ENCODE data around the gene NDUFB6. TPM values are rescaled to one million over a fixed set of nuclear protein-coding genes. Genes with fewer than 3 reads are reported as not detected.
"Not testable (repeated sequence)": the region's sequence is repeated elsewhere in the genome, so short reads cannot be mapped to it uniquely, and the experiment has no call there.

The NDUFB6 gene
- total RNA-seq, 1 donor from 2014 or later = 70.5 TPM

DNA sequence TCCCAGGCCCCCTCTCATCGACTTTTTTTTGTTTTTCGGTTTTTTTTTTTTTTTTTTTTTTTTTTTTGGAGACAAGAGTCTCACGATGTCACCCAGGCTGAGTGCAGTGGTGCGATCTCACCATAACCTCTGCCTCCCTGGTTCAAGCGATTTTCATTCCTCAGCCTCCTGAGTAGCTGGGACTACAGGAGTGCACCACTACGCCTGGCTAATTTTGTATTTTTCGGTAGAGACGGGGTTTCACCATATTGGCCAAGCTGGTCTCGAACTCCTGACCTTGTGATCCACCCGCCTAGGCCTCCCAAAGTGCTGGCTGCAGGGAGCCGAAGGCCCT is 48.4 kb downstream of the NDUFB6 start:
- DNase-seq = not testable (repeated sequence)

DNA sequence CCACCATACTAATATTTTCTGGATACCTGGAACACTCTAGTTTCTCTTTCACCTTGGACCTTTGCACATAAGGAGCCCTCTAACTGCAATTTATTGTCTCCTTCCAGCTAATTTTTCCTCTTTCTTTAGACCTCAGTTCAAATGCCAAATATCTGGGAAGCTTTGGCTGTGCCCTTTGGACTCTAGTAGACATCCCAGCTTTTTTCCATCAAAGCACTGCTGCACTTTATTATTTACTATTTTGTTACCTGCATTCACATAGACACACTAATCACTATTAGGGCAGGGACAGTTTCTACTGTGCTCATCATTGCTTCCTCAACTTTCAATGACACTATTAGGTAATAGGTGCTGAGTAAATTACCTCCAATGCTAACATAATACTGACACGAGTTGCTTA is 49.0 kb downstream of the NDUFB6 start:
- DNase-seq = no peak

DNA sequence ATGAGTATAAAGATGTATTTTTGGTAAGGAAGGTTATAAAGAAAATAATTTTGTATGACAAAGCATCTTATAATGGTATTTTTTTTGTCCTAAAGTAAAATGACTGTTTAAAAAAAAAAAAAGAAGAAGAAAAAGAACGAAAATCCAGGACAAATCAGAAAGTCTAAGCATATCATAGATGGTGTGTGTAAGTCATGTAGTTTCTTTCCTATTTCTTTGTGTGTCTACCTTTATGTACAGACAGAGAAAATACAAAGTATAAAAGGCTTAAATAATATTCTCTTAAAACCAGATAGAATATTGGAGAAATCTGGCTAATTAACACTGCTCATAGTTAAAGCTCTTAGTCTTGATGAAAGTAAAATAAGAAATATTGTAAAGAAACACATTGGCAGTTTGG is 54.7 kb downstream of the NDUFB6 start:
- no peak for DNase-seq

DNA sequence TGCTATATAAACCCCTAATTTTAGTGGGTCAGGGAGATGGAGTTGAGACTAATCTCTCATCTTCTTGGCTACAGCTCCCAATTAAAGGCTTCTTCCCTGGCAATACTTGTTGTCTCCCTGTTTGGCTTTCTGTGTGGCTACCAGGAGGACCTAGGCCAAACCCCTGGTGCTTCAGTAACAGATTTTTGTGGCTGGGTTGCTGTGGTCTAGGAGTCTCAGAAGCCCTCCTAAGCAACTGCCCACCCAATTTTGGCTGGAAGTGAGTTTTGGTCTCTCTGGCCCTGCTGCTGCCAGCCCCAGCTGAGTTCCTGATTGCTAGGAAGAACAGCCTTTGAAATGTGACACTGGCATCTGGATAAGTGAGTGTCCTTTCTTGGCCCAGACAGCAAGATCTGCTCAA is 56.7 kb downstream of the NDUFB6 start:
- DNase-seq = no peak

DNA sequence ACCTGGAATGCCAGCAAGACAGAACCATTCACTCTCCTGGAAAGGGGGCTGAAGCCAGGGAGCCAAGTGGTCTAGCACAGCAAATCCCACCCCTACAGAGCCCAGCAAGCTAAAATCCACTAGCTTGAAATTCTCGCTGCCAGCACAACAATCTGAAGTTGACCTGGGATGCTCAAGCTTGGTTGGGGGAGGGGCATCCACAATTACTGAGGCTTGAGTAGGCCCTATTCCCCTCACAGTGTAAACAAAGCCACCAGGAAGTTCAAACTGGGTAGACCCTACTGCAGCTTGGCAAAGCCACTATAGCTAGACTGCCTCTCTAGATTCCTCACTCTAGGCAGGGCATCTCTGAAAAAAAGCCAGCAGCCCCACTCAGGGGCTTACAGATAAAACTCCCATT is 64.2 kb downstream of the NDUFB6 start:
- DNase-seq = no peak

DNA sequence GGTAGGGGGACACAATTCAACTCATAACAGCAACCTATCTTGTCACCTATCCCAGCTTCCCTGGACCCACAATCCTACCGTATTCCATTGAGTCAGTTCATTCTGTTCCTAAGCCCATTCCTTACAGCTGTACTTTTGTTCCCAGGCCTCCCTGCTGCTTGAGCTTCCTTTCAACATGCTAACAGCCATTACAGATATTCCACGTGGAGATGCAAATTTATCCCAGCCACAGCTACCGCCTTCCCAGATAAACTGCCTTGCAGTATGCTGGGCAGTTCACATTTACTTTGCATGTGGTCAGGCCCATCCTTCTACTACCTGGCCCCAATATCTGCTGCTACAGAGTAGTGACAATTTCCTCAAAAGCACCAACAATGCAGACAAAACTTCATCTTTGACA is 70.0 kb downstream of the NDUFB6 start:
- no peak for DNase-seq

Other genes starting within 250 kb of the NDUFB6 start
- gene ACO1, start 188.5 kb downstream of the NDUFB6 start, total RNA-seq = 35.2 TPM
- 8.5 TPM for gene RIGI, start 47.0 kb downstream of the NDUFB6 start, total RNA-seq
- gene SMIM27, start 20.8 kb downstream of the NDUFB6 start, total RNA-seq = 3.4 TPM
- gene TOPORS, start 20.6 kb downstream of the NDUFB6 start, total RNA-seq = 29.2 TPM
- 0.21 TPM for gene TAF1L, start 62.5 kb upstream of the NDUFB6 start, total RNA-seq
- 2.1 TPM for gene TMEM215, start 210.4 kb upstream of the NDUFB6 start, total RNA-seq